Upper lobe of left lung (tissue), 4 donors: ENCODE measurements around the gene COX7B.

Experiments used
- POLR2A ChIP-seq, 4 donors: fragments of 450-650 bp; IDR thresholded peaks; one replicate each; pipeline ENCODE4 v1.5.1; 2016 to 2017; ENCODE audit warnings: antibody characterized with exemption in 4 of 4, mild to moderate bottlenecking in 2 of 4
- POLR2AphosphoS5 ChIP-seq, 2 donors: sonication (generic); formaldehyde crosslinking; IDR thresholded peaks; one replicate each; pipeline ENCODE4 v1.5.1; 2017; ENCODE audit warnings: antibody characterized with exemption in 2 of 2
- TF ChIP-seq, protein P1 (sequence below), 6 experiments: fragments of 450-650 bp in 4 of 6; fragments of 200-600 bp in 2 of 6; sonication (generic) in 2 of 6; IDR thresholded peaks; one replicate each; pipeline ENCODE4 v1.5.1; 2016 to 2019; ENCODE audit warnings: antibody characterized with exemption in 6 of 6

DNA sequence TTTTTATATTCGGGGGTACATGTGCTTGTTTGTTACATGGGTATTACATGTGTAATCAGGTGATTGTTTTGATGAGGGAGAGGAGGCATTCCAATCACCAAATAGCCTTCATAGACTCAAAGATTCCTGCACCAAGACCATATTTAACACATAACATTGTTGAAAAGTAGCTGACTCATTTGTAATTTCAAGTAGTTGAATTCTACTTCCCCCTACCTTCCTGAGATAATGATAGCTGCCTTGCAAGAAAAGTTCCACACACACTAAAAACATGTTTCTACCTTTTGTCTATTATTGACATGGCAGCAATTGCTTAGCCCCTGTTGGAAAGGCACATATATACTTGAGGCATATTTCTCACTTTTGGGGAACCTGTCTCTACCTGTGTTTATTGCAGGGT is 54.0 kb downstream of the COX7B start:
- TF ChIP-seq POLR2A (IDR thresholded peaks at IDR 0.05) = no peak
- TF ChIP-seq, protein P1, sequence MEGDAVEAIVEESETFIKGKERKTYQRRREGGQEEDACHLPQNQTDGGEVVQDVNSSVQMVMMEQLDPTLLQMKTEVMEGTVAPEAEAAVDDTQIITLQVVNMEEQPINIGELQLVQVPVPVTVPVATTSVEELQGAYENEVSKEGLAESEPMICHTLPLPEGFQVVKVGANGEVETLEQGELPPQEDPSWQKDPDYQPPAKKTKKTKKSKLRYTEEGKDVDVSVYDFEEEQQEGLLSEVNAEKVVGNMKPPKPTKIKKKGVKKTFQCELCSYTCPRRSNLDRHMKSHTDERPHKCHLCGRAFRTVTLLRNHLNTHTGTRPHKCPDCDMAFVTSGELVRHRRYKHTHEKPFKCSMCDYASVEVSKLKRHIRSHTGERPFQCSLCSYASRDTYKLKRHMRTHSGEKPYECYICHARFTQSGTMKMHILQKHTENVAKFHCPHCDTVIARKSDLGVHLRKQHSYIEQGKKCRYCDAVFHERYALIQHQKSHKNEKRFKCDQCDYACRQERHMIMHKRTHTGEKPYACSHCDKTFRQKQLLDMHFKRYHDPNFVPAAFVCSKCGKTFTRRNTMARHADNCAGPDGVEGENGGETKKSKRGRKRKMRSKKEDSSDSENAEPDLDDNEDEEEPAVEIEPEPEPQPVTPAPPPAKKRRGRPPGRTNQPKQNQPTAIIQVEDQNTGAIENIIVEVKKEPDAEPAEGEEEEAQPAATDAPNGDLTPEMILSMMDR (IDR thresholded peaks at IDR 0.05) = no peak
- TF ChIP-seq POLR2AphosphoS5 (IDR thresholded peaks at IDR 0.05) = no peak
